WERI-Rb-1 (cell line): ENCODE measurements around the gene TRMT112.
"Not testable (repeated sequence)": the region's sequence is repeated elsewhere in the genome, so short reads cannot be mapped to it uniquely, and the experiment has no call there.

Experiments
- DNase-seq: peaks from one replicate; pipeline ENCODE4 v3.0.0-alpha.2; 2020
- H3K27ac ChIP-seq: fragments of 250-450 bp; sonication (Bioruptor Pico); 2 replicates; pipeline ENCODE4 v1.5.1; 2020; ENCODE audit warnings: mild to moderate bottlenecking, moderate library complexity
- H3K27me3 ChIP-seq: fragments of 250-450 bp; sonication (Bioruptor Pico); 2 replicates; pipeline ENCODE4 v1.5.1; 2021; ENCODE audit warnings: mild to moderate bottlenecking, low read depth, moderate library complexity; ENCODE audit not compliant: insufficient read depth, severe bottlenecking
- H3K36me3 ChIP-seq: fragments of 250-450 bp; sonication (Bioruptor Pico); 2 replicates; pipeline ENCODE4 v1.5.1; 2020; ENCODE audit warnings: mild to moderate bottlenecking, moderate library complexity
- H3K4me3 ChIP-seq: 2 replicates; pipeline ENCODE4 v1.5.1; 2011; ENCODE audit warnings: low read depth, mild to moderate bottlenecking, control low read depth, low read length
- H3K9me3 ChIP-seq: fragments of 250-450 bp; sonication (Bioruptor Pico); 2 replicates; pipeline ENCODE4 v1.5.1; 2021; ENCODE audit warnings: mild to moderate bottlenecking, moderate library complexity; ENCODE audit not compliant: severe bottlenecking
- TF ChIP-seq, protein P1 (sequence below): IDR thresholded peaks from 2 replicates; pipeline ENCODE4 v1.5.1; 2011; ENCODE audit warnings: low read depth, mild to moderate bottlenecking, control low read depth, inconsistent platforms, low read length

TRMT112 gene

GRCh38 chr11:64330888-64331287 lies 13.5 kb upstream of the TRMT112 start:
- Histone ChIP-seq H3K9me3 (no peaks in the 10 kb centered on the region), H3K27me3 (no peaks in the 10 kb centered on the region), H3K4me3 (no peak overlapping the region), H3K36me3 (no peaks in the 10 kb centered on the region), H3K27ac (peak overlapping the region; percentile 21; the same call in 1 of the 2 replicates)
- TF ChIP-seq, protein P1, sequence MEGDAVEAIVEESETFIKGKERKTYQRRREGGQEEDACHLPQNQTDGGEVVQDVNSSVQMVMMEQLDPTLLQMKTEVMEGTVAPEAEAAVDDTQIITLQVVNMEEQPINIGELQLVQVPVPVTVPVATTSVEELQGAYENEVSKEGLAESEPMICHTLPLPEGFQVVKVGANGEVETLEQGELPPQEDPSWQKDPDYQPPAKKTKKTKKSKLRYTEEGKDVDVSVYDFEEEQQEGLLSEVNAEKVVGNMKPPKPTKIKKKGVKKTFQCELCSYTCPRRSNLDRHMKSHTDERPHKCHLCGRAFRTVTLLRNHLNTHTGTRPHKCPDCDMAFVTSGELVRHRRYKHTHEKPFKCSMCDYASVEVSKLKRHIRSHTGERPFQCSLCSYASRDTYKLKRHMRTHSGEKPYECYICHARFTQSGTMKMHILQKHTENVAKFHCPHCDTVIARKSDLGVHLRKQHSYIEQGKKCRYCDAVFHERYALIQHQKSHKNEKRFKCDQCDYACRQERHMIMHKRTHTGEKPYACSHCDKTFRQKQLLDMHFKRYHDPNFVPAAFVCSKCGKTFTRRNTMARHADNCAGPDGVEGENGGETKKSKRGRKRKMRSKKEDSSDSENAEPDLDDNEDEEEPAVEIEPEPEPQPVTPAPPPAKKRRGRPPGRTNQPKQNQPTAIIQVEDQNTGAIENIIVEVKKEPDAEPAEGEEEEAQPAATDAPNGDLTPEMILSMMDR: no peak
- DNase-seq: peak; percentile 28

GRCh38 chr11:64327993-64328392 lies 10.6 kb upstream of the TRMT112 start:
- no peaks in the 10 kb centered on the region for H3K27me3 ChIP-seq
- H3K4me3 ChIP-seq: no peak overlapping the region
- H3K9me3 ChIP-seq: no peaks in the 10 kb centered on the region
- no peak for DNase-seq
- H3K27ac ChIP-seq: no peak overlapping the region
- H3K36me3 ChIP-seq: no peaks in the 10 kb centered on the region
- TF ChIP-seq, protein P1: no peak

GRCh38 chr11:64327375-64327774 lies 10.0 kb upstream of the TRMT112 start:
- H3K36me3 ChIP-seq: no peaks in the 10 kb centered on the region
- H3K27me3 ChIP-seq: no peaks in the 10 kb centered on the region
- H3K27ac ChIP-seq: no peak overlapping the region
- TF ChIP-seq, protein P1: no peak
- no peak overlapping the region for H3K4me3 ChIP-seq
- no peak for DNase-seq
- H3K9me3 ChIP-seq: no peaks in the 10 kb centered on the region

DNA sequence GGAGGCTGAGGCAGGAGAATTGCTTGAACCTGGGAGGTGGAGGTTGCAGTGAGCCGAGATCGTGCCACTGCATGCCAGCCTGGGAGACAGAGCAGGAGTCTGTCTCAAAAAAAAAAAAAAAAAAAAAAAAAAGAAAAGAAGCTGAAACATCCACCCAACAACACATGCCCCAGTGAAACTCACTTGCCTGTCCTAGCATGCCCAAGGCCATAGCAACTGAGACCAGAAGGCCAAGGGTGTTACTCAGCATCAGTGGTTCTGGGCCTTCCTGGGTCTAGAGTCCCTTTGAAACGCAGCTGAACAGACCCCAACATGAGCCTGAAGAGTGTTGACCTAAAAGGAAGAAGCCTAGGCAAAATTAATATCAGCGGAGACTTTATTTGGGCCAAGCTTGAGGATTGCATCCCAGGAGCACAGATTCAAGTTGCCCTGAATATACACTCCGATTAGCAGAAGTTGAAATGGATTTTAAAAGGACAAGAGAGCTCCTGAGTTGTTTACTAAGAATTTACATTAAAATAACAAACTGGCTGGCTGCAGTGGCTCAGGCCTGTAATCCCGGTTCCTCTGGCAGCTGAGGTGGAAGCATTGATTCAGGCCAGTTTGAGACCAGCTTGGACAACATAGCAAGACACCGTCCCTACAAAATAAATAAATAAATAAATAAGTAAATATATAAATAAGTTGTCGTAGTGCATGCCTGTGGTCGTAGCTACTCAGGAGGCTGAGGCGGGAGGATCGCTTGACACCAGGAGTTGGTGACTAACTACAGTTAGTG lies 7.5 kb upstream of the TRMT112 start:
- Histone ChIP-seq H3K36me3 (no peaks in the 10 kb centered on the region), H3K9me3 (no peaks in the 10 kb centered on the region), H3K27me3 (no peaks in the 10 kb centered on the region), H3K4me3 (no peak overlapping the region), H3K27ac (no peak overlapping the region)
- no peak for DNase-seq
- TF ChIP-seq, protein P1: no peak

DNA sequence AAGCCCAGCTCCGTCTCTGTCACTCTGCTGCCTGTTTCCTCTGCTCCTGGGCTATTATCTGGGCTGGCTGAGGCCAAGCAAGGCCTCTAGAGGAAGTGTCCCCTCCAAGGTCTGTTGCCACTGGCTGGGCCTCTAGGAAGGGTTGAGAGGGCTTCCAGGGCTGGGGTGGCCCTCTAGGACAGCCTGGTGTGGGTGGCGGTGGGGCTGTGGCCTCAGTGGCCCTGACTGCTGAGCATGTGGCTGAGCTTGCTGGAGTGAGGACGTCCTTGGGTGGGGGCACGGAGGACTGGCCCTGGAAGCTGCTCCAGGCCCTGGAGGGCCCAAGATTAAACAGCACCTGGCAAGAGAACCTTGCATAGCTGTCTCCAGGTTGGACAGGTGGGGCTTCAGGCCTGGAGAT lies 6.6 kb upstream of the TRMT112 start:
- peak overlapping the region; percentile 36 for H3K27ac ChIP-seq
- H3K27me3 ChIP-seq, H3K36me3 ChIP-seq, H3K4me3 ChIP-seq, H3K9me3 ChIP-seq, DNase-seq: not testable (repeated sequence)

DNA sequence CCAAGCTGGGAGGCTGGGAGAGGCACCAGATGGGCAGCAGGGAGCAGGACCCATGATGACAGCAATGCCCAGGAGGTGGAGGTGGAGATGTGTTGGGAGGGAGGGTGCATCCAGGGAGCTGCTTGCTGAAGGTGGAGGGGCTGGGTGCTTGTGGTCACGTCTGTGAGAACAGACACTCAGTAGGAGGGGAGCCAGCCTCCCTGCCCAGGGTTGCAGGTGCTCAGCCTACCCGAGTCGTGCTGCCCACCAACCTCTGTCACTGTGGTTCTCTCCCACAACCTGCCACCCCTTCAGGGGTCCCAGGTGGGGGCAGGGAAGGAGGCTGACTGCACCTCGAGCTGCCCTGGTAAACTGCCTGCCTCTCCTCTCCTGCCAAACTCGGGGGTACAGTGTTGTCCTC lies 6.0 kb upstream of the TRMT112 start:
- Histone ChIP-seq H3K27me3 (no peaks in the 10 kb centered on the region), H3K9me3 (no peaks in the 10 kb centered on the region), H3K27ac (peak overlapping the region; percentile 36), H3K4me3 (no peak overlapping the region), H3K36me3 (no peaks in the 10 kb centered on the region)
- TF ChIP-seq, protein P1: no peak
- DNase-seq: no peak
